AG04450 (cell line): ENCODE measurements around the gene CCDC74B. TPM values are rescaled to one million over a fixed set of nuclear protein-coding genes. Genes with fewer than 3 reads are reported as not detected.
"Not testable (repeated sequence)": the region's sequence is repeated elsewhere in the genome, so short reads cannot be mapped to it uniquely, and the experiment has no call there.

Experiments
- CTCF ChIA-PET: fragments of 300-600, 350-600 bp; formaldehyde crosslinking; extraction: SDS; loops from one replicate; lab custom pipeline; 2022; ENCODE audit warnings: antibody characterized with exemption, inconsistent platforms; lab: Charles Lee
- POLR2A ChIA-PET: fragments of 350-600 bp; formaldehyde crosslinking; extraction: SDS; loops from one replicate; lab custom pipeline; 2021; ENCODE audit warnings: antibody characterized with exemption, inconsistent platforms; lab: Yijun Ruan, JAX
- DNase-seq: peaks from one replicate; pipeline ENCODE4 v3.0.0-alpha.2; 2011; ENCODE audit warnings: low read depth, low spot score
- H3K27ac ChIP-seq: one replicate; pipeline ENCODE4 v1.5.1; 2012; ENCODE audit warnings: low read depth, low read length, control low read depth
- H3K27me3 ChIP-seq: one replicate; pipeline ENCODE4 v1.6.0; 2012; ENCODE audit warnings: low read length; ENCODE audit not compliant: control insufficient read depth, insufficient read depth
- H3K4me3 ChIP-seq: 2 replicates; pipeline ENCODE4 v1.5.1; 2011; ENCODE audit warnings: mild to moderate bottlenecking, low read depth, low read length, control low read depth
- H3K9me3 ChIP-seq: 2 replicates; pipeline ENCODE4 v1.5.1; 2012; ENCODE audit warnings: low read length; ENCODE audit not compliant: control insufficient read depth, insufficient read depth
- CTCF ChIP-seq: IDR thresholded peaks from 2 replicates; pipeline ENCODE4 v1.5.1; 2011; ENCODE audit warnings: low read depth, low read length, control low read depth, inconsistent platforms
- polyA plus RNA-seq: library from polyadenylated mRNA; depleted of rRNA; stranded (reverse); fragments of >200 nt; gene quantifications from 2 replicates; pipeline ENCODE4 v1.2.3, GENCODE V29; 2011

CCDC74B gene
- polyA plus RNA-seq, 1 experiment: 3.8 TPM

GRCh38 chr2:130138326-130138725, 6.6 kb downstream of the CCDC74B start:
- H3K4me3 ChIP-seq, CTCF ChIA-PET, POLR2A ChIA-PET, H3K27me3 ChIP-seq, H3K9me3 ChIP-seq, DNase-seq, H3K27ac ChIP-seq: not testable (repeated sequence)

- H3K27me3 ChIP-seq, H3K27ac ChIP-seq, H3K4me3 ChIP-seq, DNase-seq, POLR2A ChIA-PET, CTCF ChIA-PET, H3K9me3 ChIP-seq: not testable (repeated sequence)
Measured at GRCh38 chr2:130137118-130137517, 7.8 kb downstream of the CCDC74B start.

- H3K27ac ChIP-seq, CTCF ChIA-PET, DNase-seq, POLR2A ChIA-PET, H3K9me3 ChIP-seq, H3K4me3 ChIP-seq, H3K27me3 ChIP-seq: not testable (repeated sequence)
Measured at GRCh38 chr2:130136546-130136945, 8.4 kb downstream of the CCDC74B start.

- no peak for TF ChIP-seq CTCF
- POLR2A ChIA-PET: no interaction called here
- Histone ChIP-seq H3K27me3 (no peaks in the 10 kb centered on the region), H3K9me3 (no peaks in the 10 kb centered on the region), H3K27ac (no peak overlapping the region), H3K4me3 (no peak overlapping the region)
- CTCF ChIA-PET: interaction anchor here (0.6 kb wide), 1 partner anchor 1278 kb away, joined by 3 read pairs; no protein-coding TSS in a partner anchor
- no peak for DNase-seq
Measured at GRCh38 chr2:130135692-130136541, 9.0 kb downstream of the CCDC74B start.

- H3K27me3 ChIP-seq, H3K9me3 ChIP-seq, POLR2A ChIA-PET, H3K27ac ChIP-seq, CTCF ChIA-PET, DNase-seq, H3K4me3 ChIP-seq: not testable (repeated sequence)
Measured at GRCh38 chr2:130129120-130129829, 15.6 kb downstream of the CCDC74B start, which contains the start of gene POTEF. POTEF (minus strand) TSS chr2:130129222; CDS start chr2:130120515, 8,707 bp downstream.

GRCh38 chr2:130128464-130128863, 16.4 kb downstream of the CCDC74B start:
- H3K27me3 ChIP-seq, POLR2A ChIA-PET, CTCF ChIA-PET, DNase-seq, H3K4me3 ChIP-seq, H3K9me3 ChIP-seq, H3K27ac ChIP-seq: not testable (repeated sequence)

- H3K4me3 ChIP-seq, CTCF ChIA-PET, H3K27me3 ChIP-seq, H3K27ac ChIP-seq, H3K9me3 ChIP-seq, DNase-seq, POLR2A ChIA-PET: not testable (repeated sequence)
Measured at GRCh38 chr2:130127726-130128125, 17.2 kb downstream of the CCDC74B start.

GRCh38 chr2:130120924-130121323, 24.0 kb downstream of the CCDC74B start:
- not testable (repeated sequence) for H3K9me3 ChIP-seq

GRCh38 chr2:130102597-130103363, 42.1 kb downstream of the CCDC74B start:
- CTCF ChIA-PET, H3K27ac ChIP-seq, DNase-seq, H3K4me3 ChIP-seq, H3K27me3 ChIP-seq, H3K9me3 ChIP-seq, POLR2A ChIA-PET: not testable (repeated sequence)

More at GRCh38 chr2:130120924-130121323, 24.0 kb downstream of the CCDC74B start:
- POLR2A ChIA-PET, H3K4me3 ChIP-seq, DNase-seq, H3K27me3 ChIP-seq, CTCF ChIA-PET, H3K27ac ChIP-seq: not testable (repeated sequence)
